ENCODE results near the gene MAPK14.
"Not testable (repeated sequence)": the region's sequence is repeated elsewhere in the genome, so short reads cannot be mapped to it uniquely, and the experiment has no call there.

DNA sequence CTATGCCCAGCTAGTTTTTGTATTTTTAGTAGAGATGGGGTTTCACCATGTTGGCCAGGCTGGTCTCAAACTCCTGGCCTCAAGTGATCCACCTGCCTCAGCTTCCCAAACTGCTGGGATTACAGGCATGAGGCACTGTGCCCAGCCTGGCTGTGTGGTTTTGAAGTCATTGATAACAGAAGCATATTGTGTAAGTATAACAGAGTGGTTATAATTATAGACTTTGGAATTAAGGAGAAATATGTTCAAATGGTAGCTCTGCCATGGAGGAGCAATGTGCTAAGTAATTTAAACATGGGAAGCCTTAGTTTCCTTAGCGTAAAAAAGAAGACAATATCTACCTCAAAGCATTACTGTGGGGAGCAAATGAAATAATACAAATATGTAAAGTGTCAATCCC lies 47.5 kb upstream of the MAPK14 start:
- not testable (repeated sequence) for TF ChIP-seq EZH2 (optimal IDR thresholded peaks at IDR 0.05; ENCODE audit: low read depth, low read length); EZH2phosphoT487 (IDR thresholded peaks at IDR 0.05; ENCODE audit: low read length)
- TF ChIP-seq, protein P1, sequence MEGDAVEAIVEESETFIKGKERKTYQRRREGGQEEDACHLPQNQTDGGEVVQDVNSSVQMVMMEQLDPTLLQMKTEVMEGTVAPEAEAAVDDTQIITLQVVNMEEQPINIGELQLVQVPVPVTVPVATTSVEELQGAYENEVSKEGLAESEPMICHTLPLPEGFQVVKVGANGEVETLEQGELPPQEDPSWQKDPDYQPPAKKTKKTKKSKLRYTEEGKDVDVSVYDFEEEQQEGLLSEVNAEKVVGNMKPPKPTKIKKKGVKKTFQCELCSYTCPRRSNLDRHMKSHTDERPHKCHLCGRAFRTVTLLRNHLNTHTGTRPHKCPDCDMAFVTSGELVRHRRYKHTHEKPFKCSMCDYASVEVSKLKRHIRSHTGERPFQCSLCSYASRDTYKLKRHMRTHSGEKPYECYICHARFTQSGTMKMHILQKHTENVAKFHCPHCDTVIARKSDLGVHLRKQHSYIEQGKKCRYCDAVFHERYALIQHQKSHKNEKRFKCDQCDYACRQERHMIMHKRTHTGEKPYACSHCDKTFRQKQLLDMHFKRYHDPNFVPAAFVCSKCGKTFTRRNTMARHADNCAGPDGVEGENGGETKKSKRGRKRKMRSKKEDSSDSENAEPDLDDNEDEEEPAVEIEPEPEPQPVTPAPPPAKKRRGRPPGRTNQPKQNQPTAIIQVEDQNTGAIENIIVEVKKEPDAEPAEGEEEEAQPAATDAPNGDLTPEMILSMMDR (IDR thresholded peaks at IDR 0.05; ENCODE audit: low read length), result not testable (repeated sequence)

Data from MM.1S (cell line).